Measurements from ENCODE around the gene SHISA7. TPM values are rescaled to one million over a fixed set of nuclear protein-coding genes. Genes with fewer than 3 reads are reported as not detected.

The SHISA7 gene
- total RNA-seq, 1 donor from 2014 or later, result 0.22 TPM

GRCh38 chr19:55447421-55448174 lies 4.5 kb upstream of the SHISA7 start:
- DNase-seq (ENCODE audit: extremely low spot score, unreplicated experiment), result no peak
- no peak for TF ChIP-seq CTCF (conservative IDR thresholded peaks at IDR 0.05)
- Mint-ChIP-seq H3K36me3 (no peaks in the 10 kb centered on the region), H3K4me1 (ENCODE audit: unreplicated experiment) (no peaks in the 10 kb centered on the region), H3K4me3 (no peak overlapping the region), H3K27me3 (peaks cover 42% of the 10 kb centered on the region), H3K9me3 (no peaks in the 10 kb centered on the region), H3K27ac (no peak overlapping the region)

GRCh38 chr19:55446060-55446459 lies 3.0 kb upstream of the SHISA7 start:
- peaks cover 4% of the 10 kb centered on the region for H3K36me3 Mint-ChIP-seq
- peaks cover 51% of the 10 kb centered on the region for H3K27me3 Mint-ChIP-seq
- no peak overlapping the region for H3K4me3 Mint-ChIP-seq
- TF ChIP-seq CTCF (conservative IDR thresholded peaks at IDR 0.05), result no peak
- DNase-seq (ENCODE audit: extremely low spot score, unreplicated experiment), result no peak
- no peak overlapping the region for H3K27ac Mint-ChIP-seq
- H3K9me3 Mint-ChIP-seq, result no peaks in the 10 kb centered on the region
- peaks cover 6% of the 10 kb centered on the region for H3K4me1 Mint-ChIP-seq (ENCODE audit: unreplicated experiment)

- peaks cover 10% of the 10 kb centered on the region for H3K4me1 Mint-ChIP-seq (ENCODE audit: unreplicated experiment)
Measured at GRCh38 chr19:55444646-55445045, 1.5 kb upstream of the SHISA7 start.

GRCh38 chr19:55443824-55444480 lies 852 bp upstream of the SHISA7 start:
- TF ChIP-seq CTCF (conservative IDR thresholded peaks at IDR 0.05), result no peak
- H3K36me3 Mint-ChIP-seq, result peaks cover 8% of the 10 kb centered on the region
- no peak overlapping the region for H3K4me3 Mint-ChIP-seq
- peaks cover 10% of the 10 kb centered on the region for H3K4me1 Mint-ChIP-seq (ENCODE audit: unreplicated experiment)
- H3K27me3 Mint-ChIP-seq, result peaks cover 62% of the 10 kb centered on the region
- no peak overlapping the region for H3K27ac Mint-ChIP-seq
- no peaks in the 10 kb centered on the region for H3K9me3 Mint-ChIP-seq
- no peak for DNase-seq (ENCODE audit: extremely low spot score, unreplicated experiment)

More at GRCh38 chr19:55444646-55445045, 1.5 kb upstream of the SHISA7 start:
- H3K4me3 Mint-ChIP-seq, result no peak overlapping the region
- no peak for TF ChIP-seq CTCF (conservative IDR thresholded peaks at IDR 0.05)
- no peak overlapping the region for H3K27ac Mint-ChIP-seq
- no peak for DNase-seq (ENCODE audit: extremely low spot score, unreplicated experiment)
- H3K9me3 Mint-ChIP-seq, result no peaks in the 10 kb centered on the region
- peaks cover 55% of the 10 kb centered on the region for H3K27me3 Mint-ChIP-seq
- H3K36me3 Mint-ChIP-seq, result peaks cover 8% of the 10 kb centered on the region

- Mint-ChIP-seq H3K27ac (no peak overlapping the region), H3K4me1 (ENCODE audit: unreplicated experiment) (peaks cover 11% of the 10 kb centered on the region), H3K9me3 (no peaks in the 10 kb centered on the region), H3K36me3 (peaks cover 8% of the 10 kb centered on the region), H3K27me3 (peaks cover 70% of the 10 kb centered on the region), H3K4me3 (no peak overlapping the region)
- DNase-seq (ENCODE audit: extremely low spot score, unreplicated experiment), result no peak
- no peak for TF ChIP-seq CTCF (conservative IDR thresholded peaks at IDR 0.05)
Measured at GRCh38 chr19:55442372-55442961, 633 bp downstream of the SHISA7 start.
